ENCODE data around the gene NUP205. TPM values are rescaled to one million over a fixed set of nuclear protein-coding genes. Genes with fewer than 3 reads are reported as not detected.

NUP205 gene
- total RNA-seq, 1 experiment from 2014 or later: 90.4 TPM

- TF ChIP-seq TCF7L2 (IDR thresholded peaks at IDR 0.05; ENCODE audit: low read depth, low read length) (no peak), CTCF (IDR thresholded peaks at IDR 0.05) (peak; percentile 37; the same call in 1 of the 2 replicates), POLR2AphosphoS5 (IDR thresholded peaks at IDR 0.05; ENCODE audit: low read depth, low read length) (no peak)
- peaks cover 14% of the 10 kb centered on the region for H3K4me1 ChIP-seq (ENCODE audit: control insufficient read depth, insufficient read depth, low read length)
- peak overlapping the region; percentile 67 for H3K27ac ChIP-seq (ENCODE audit: low read length)
- no peak for ATAC-seq
- CTCF ChIA-PET: interaction anchor here (0.8 kb wide), 1 partner anchor 72 kb away, joined by 4 read pairs; no protein-coding TSS in a partner anchor
- in situ Hi-C loops (cut with HindIII; ENCODE audit: low pct_unique_long_range_greater_than_20kb, low sequenced_read_pairs): no loop called here
- BruUV-seq (replicated peaks): no TSS peak
- POLR2A ChIA-PET: interaction anchor here (0.5 kb wide), 1 partner anchor 83 kb away, joined by 3 read pairs; no protein-coding TSS in a partner anchor
- peaks cover 2% of the 10 kb centered on the region; the same call in 1 of the 2 replicates for H3K36me3 ChIP-seq (ENCODE audit: control insufficient read depth, insufficient read depth, low read length)
- DNase-seq (ENCODE audit: low read depth, low spot score): peak; percentile 46
- H3K9me3 ChIP-seq (ENCODE audit: control insufficient read depth, insufficient read depth, low read depth, low read length): no peaks in the 10 kb centered on the region
- intact Hi-C loops (cut with micrococcal nuclease; ENCODE audit: unreplicated experiment): loop anchor here (10.0 kb wide), 1 partner anchor 134 kb away; no protein-coding TSS in a partner anchor
- no peaks in the 10 kb centered on the region for H3K27me3 ChIP-seq (ENCODE audit: control insufficient read depth, insufficient read depth, low read length)
- peak overlapping the region; percentile 95 to 99 for H3K4me3 ChIP-seq (ENCODE audit: low read depth in 2 of 2, low read length in 2 of 2)
These were observed 47.0 kb upstream of the NUP205 start for GRCh38 chr7:135510592-135511183.

GRCh38 chr7:135512135-135512887 lies 45.4 kb upstream of the NUP205 start:
- intact Hi-C loops (cut with micrococcal nuclease; ENCODE audit: unreplicated experiment): loop anchor here (1.0 to 10.0 kb wide), 2 partner anchors 46 to 132 kb away; no protein-coding TSS in a partner anchor
- no peak for TF ChIP-seq TCF7L2 (IDR thresholded peaks at IDR 0.05; ENCODE audit: low read depth, low read length)
- peak; percentile 71; the same call in 1 of the 2 replicates for TF ChIP-seq CTCF (IDR thresholded peaks at IDR 0.05)
- no peak for TF ChIP-seq REST (IDR thresholded peaks at IDR 0.05; ENCODE audit: insufficient read depth in 1 of 2, low read depth in 2 of 2, low read length in 1 of 2)
- no peak for TF ChIP-seq SIN3A (IDR thresholded peaks at IDR 0.05; ENCODE audit: borderline replicate concordance, insufficient read depth, low read depth, low read length)
- no peak for TF ChIP-seq POLR2AphosphoS5 (IDR thresholded peaks at IDR 0.05; ENCODE audit: low read depth, low read length)
- CTCF ChIA-PET: no interaction called here

More at GRCh38 chr7:135512135-135512887, 45.4 kb upstream of the NUP205 start:
- peak; percentile 59 for DNase-seq (ENCODE audit: low read depth, low spot score)
- H3K4me3 ChIP-seq (ENCODE audit: low read depth in 2 of 2, low read length in 2 of 2): no peak overlapping the region
- no peaks in the 10 kb centered on the region for H3K9me3 ChIP-seq (ENCODE audit: control insufficient read depth, insufficient read depth, low read depth, low read length)
- no peak overlapping the region for H3K27ac ChIP-seq (ENCODE audit: low read length)
- H3K27me3 ChIP-seq (ENCODE audit: control insufficient read depth, insufficient read depth, low read length): no peaks in the 10 kb centered on the region
- H3K36me3 ChIP-seq (ENCODE audit: control insufficient read depth, insufficient read depth, low read length): peaks cover 2% of the 10 kb centered on the region; the same call in 1 of the 2 replicates
- in situ Hi-C loops (cut with HindIII; ENCODE audit: low pct_unique_long_range_greater_than_20kb, low sequenced_read_pairs): no loop called here
- peaks cover 9% of the 10 kb centered on the region for H3K4me1 ChIP-seq (ENCODE audit: control insufficient read depth, insufficient read depth, low read length)
- POLR2A ChIA-PET: no interaction called here
- peak; percentile 46; the same call in 1 of the 2 replicates for ATAC-seq
- no TSS peak for BruUV-seq (replicated peaks)

Measured in Panc1 (cell line).